Coronary artery (tissue), 2 donors: ENCODE data around the gene GVQW3.

Source experiments
- DNase-seq: peaks from one replicate; pipeline ENCODE4 v3.0.0-alpha.2; 2017; ENCODE audit warnings: low spot score
- H3K27ac ChIP-seq, 2 donors: fragments of 200-600 bp; sonication (generic); one replicate each; pipeline ENCODE4 v1.5.1; 2016 to 2019
- H3K4me3 ChIP-seq: fragments of 200-600 bp; sonication (generic); 2 replicates; pipeline ENCODE4 v1.5.1; 2016; ENCODE audit warnings: mild to moderate bottlenecking, moderate library complexity
- CTCF ChIP-seq: fragments of 200-600 bp; sonication (generic); IDR thresholded peaks from one replicate; pipeline ENCODE4 v1.5.1; 2019; ENCODE audit warnings: antibody characterized with exemption

The GVQW3 gene

GRCh38 chr11:76382209-76382608, 1.1 kb downstream of the GVQW3 start:
- no peak overlapping the region for H3K4me3 ChIP-seq
- DNase-seq, result no peak
- TF ChIP-seq CTCF, result no peak
- H3K27ac ChIP-seq, result no peak overlapping the region

GRCh38 chr11:76385903-76386302, 4.8 kb downstream of the GVQW3 start:
- no peak for TF ChIP-seq CTCF
- no peak overlapping the region for H3K27ac ChIP-seq
- no peak for DNase-seq
- no peak overlapping the region for H3K4me3 ChIP-seq

GRCh38 chr11:76388408-76388807, 7.3 kb downstream of the GVQW3 start:
- Histone ChIP-seq H3K27ac (no peak overlapping the region), H3K4me3 (no peak overlapping the region)
- no peak for DNase-seq
- TF ChIP-seq CTCF, result no peak

GRCh38 chr11:76391021-76391420, 9.9 kb downstream of the GVQW3 start:
- no peak for DNase-seq
- no peak for TF ChIP-seq CTCF
- H3K4me3 ChIP-seq, result no peak overlapping the region
- no peak overlapping the region for H3K27ac ChIP-seq

GRCh38 chr11:76391811-76392475, 10.8 kb downstream of the GVQW3 start:
- H3K27ac ChIP-seq, result no peak overlapping the region
- no peak for TF ChIP-seq CTCF
- H3K4me3 ChIP-seq, result no peak overlapping the region
- DNase-seq, result no peak

GRCh38 chr11:76392870-76393269, 11.7 kb downstream of the GVQW3 start:
- no peak for TF ChIP-seq CTCF
- H3K27ac ChIP-seq, result no peak overlapping the region
- no peak for DNase-seq
- H3K4me3 ChIP-seq, result no peak overlapping the region

- TF ChIP-seq CTCF, result no peak
- H3K27ac ChIP-seq, result no peak overlapping the region
- no peak overlapping the region for H3K4me3 ChIP-seq
- DNase-seq, result no peak
Observed at GRCh38 chr11:76394411-76394810, 13.3 kb downstream of the GVQW3 start.
